Left renal cortex interstitium (tissue), 4 donors: ENCODE results near the gene OLFM3. TPM values are rescaled to one million over a fixed set of nuclear protein-coding genes. Genes with fewer than 3 reads are reported as not detected.

Source experiments
- DNase-seq, 4 donors: peaks; one replicate each; pipeline ENCODE4 v3.0.0-alpha.2; 2013; ENCODE audit warnings: low read depth in 4 of 4, low spot score in 2 of 4, missing footprints in 1 of 4
- polyA plus RNA-seq, 4 donors: library from polyadenylated mRNA; unstranded; fragments of 120-200 nt; gene quantifications; one replicate each; pipeline ENCODE4 v1.2.1, GENCODE V29; 2013; ENCODE audit not compliant: insufficient read length in 4 of 4

The OLFM3 gene
- polyA plus RNA-seq, 4 donors, result 22.6 to 27.4 (median 25.4) TPM

DNA sequence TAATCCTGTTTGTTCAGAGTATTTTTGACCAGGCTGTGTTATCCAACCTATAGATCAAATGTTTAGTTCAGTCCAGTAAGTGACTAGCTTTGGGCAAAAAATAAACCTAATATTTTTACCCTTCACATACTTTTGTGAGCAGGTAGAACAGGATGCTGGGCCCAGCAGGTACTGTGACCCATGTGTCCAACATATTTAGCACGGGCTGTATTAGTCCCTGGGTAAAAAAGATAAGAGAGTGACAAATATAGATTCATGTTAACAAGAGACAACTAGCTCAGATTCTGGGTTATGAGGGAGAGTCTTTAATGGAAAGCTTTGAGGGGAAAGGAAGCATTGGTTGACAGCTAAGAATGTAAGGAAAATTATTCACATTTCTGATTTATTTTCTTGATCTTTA is 43.1 kb downstream of the OLFM3 start:
- no peak for DNase-seq

DNA sequence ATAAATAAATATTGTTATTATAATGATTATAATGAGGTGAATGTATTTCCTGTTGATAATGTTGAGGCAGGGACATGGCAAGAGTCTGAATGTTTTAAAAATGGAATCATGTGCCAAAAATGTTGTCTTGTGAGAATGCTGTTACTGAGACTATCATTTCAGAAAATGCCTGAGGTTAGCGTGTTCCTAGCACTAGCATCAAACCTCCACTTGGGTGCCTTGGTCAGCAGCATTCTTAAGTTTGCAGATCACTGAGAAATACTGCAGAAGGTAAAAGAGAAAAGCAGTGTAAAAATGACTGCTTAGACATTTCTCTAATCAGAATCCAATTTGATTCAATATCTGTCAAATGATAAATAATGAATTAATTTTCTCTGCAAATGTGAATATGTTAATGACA is 50.8 kb downstream of the OLFM3 start:
- no peak for DNase-seq

DNA sequence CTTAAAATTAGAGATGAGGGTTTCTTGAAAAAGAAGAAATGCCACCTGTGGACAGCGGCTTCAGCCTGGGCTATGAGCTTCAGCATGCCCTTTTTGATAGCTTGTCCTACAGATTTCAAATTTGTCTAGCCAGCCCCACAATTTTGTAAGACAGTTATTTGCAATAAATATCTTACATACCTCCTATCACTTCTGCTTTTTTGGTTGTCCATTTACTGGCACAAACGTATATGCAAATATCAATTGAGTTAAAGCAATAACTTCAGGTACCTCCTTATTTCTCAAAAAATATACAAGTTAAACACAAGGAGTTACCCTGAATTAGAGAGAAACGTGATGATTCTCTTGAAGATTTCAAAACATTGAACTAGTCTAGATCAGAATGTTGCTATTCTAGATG is 53.5 kb downstream of the OLFM3 start:
- no peak for DNase-seq

DNA sequence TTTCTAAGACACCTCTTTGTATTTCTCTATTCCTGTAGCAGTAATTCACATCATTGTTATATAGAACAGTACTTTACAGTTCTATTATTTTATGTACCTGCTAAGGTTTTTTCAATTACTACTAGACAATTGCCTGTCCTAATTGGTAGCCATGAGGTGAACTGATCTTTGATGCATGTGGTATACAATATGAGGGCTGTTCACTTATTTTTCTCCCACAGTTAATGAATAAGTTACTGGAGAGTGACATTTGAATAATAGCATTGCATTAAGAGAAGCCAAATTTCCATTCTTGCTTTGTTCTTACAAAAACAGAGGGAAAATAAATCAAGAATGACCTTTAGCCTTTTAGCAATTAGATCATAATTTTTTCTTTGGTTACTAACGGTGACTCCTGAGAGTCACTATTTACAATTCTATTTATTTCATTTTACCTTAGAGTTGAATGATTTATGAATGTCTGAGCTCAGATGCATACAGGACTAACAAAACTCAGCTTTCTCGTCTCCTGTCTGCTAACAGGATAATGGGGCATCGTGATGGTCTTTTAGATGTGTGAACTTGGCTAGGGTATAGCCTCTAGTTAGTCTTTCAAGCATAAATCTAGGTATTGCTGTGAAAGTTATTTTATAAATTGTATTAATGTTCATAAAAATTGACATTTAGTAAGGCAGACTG is 54.1 kb downstream of the OLFM3 start:
- DNase-seq, result no peak

DNA sequence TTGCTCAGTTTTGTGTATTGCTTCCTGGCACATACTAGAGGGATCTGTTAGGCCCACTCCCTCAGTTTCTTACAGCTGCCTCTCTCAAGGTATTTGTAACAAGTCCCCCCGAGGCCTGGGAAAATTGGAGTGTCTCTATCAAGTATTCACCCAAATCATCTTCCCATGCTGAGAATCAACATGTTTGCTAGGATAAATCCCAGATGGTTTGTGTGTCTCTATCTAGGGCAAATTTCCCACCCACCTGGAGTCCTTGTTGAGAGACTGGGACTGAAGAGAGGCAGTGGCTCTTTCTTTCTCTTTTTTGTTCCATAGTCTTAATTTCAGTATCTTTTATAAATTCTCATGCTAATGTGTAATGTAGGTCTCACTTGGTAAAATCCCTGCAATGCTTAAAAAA is 58.0 kb downstream of the OLFM3 start:
- no peak for DNase-seq

- peak in 1 of 4 donors; percentile 13 for DNase-seq
Measured at GRCh38 chr1:101929343-101929742, 67.4 kb downstream of the OLFM3 start.

GRCh38 chr1:101928829-101929228 is 67.9 kb downstream of the OLFM3 start:
- DNase-seq, result no peak

DNA sequence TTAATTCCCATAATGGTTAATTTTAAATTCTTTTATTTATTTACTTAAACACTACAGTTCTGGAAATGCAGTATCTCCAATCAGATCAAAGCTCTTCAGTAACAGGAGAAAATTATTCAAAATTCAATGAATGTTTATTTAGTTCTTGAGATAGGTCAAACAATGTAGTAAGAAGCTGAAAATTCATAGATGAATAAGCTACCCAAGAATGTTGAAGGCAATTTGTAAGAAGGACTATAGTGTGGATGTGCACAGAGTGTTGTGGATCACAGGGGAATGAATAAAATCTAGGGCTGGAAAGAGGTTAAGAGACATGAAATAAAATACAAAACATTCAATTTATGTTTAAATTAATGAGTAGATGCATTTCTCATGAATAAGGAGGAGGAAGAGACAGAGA is 72.0 kb downstream of the OLFM3 start:
- no peak for DNase-seq

DNA sequence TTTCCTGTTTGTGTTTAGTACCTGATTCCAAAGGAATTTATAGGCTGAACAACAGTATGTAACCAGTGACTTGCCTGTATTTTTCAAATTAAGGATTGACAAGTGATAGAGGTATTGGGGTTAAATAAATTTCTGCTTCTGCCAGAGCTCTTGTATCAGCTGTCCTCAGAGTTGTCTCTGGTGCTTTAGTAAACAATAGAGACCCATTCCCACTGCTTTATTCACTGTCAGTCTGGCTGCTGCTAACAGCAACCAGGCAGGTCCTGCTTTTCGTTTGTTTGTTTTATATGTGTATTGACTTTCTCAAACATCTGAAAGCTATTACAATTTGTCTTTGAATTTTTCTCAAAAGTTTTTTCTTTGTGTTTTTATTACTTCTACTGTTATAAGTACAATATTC is 76.1 kb downstream of the OLFM3 start:
- no peak for DNase-seq

- DNase-seq, result no peak
Measured at GRCh38 chr1:101918277-101918676, 78.4 kb downstream of the OLFM3 start.

- DNase-seq, result no peak
Measured at GRCh38 chr1:101915597-101915996, 81.1 kb downstream of the OLFM3 start.

GRCh38 chr1:101914473-101915242 is 82.1 kb downstream of the OLFM3 start:
- no peak for DNase-seq

DNA sequence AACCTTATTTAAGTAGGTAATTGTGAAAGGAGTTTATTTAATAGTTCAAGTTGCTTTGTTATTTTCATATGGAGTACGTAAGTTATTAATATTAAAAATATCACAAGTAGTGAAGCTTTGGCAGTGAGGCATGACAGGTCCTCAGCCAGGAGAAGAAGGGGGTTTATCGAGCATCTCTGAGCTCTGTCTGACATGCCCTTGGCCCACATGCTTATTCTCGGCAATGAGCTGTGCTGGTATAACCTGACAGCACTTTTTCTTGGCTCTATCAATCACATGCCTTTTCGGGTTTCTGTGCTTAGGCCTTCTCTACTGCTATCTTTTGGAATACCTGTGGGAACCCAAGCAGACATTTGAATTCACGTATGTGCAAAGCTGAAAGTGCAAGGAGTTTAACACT is 84.8 kb downstream of the OLFM3 start:
- no peak for DNase-seq

DNA sequence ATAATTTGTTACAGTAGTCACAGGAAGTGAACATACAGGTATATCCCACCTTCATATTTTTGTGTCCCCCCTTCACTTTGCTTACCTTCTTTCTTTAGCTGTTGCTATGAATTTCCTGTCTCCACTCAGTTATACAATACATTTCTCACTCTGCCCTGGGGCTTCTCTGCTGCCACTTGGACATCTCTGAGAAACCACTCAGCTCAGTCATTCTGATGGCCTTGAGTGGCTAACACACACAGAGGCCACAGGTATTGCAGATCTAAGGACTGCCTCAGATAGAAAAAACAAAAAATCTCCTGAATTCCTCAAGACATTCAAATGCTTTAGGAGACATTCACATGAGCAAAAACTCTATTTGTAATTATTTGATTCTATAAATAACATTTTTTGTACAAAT is 87.7 kb downstream of the OLFM3 start:
- no peak for DNase-seq

DNA sequence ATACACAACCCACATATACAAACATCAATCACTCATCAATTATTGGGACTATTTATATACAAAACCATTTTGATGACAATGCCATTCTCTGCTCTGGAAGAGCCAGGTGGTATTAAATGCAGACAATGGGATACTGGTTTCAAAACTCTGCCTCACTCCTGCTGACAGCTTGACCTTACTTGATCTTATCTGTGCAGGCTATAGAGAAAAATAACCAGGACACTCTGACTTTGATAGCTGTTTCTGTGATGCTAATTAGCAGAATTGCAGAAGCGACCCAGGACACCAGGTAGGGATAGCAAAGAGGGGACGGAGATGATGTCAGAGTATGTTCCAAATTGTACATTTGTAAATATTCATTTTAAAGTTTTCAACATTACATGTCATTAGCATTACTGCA is 89.5 kb downstream of the OLFM3 start:
- no peak for DNase-seq

- no peak for DNase-seq
Measured at GRCh38 chr1:101905283-101905835, 91.4 kb downstream of the OLFM3 start.

DNA sequence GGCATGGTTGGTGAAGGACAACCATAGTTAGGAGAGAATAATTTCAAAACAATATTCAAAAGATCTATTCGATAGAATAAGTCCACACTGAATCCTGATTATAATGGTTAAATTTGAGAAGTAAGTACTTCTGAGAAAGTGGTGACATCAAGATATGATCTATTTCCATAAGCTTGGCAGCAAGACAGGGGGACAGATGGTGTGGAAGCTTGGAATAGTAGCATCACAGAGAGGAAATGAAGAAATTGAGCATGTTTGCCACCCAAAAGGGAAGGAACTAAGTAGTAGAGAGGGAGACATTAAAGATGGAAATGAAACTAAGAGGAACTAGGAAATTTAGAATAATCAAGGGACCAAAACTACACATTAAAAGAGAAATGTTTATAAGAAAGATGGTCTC is 94.5 kb downstream of the OLFM3 start:
- DNase-seq, result no peak

DNA sequence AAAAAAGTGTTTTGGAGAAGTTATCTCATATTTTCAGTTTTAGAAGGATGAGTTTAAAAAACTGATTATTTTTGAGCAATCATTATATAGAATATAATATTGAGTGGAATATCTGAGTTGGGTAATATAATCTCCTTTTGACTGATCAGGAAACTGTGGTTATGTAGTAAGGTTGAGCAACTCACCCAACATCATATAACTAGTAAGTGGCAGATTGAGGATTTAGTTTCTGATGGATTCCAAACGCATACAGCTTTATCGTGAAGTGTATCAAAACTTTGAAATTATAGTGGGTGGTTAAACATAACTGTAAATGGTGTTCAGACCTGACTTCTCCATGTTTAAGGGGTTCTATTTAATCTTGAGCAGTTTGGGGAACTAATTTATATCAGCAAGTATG is 98.6 kb downstream of the OLFM3 start:
- DNase-seq, result no peak

DNA sequence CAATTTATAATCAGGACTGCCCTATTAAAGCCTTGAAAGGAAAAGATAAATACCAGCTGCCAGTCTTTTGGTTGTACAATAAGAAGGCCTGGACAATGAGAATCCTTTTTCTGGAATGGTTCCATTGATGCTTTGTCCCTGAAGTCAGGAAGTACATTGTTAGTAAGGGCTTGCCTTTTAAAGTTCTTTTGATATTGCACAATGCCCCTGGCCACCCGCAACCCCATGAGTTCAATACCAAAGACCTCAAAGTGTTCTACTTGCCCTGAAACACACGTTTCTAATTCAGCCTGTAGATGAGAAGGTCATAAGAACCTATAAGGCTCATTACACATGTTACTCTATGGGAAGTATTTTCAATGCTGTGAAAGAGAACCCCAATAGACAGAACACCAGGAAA is 112.1 kb downstream of the OLFM3 start:
- no peak for DNase-seq

DNA sequence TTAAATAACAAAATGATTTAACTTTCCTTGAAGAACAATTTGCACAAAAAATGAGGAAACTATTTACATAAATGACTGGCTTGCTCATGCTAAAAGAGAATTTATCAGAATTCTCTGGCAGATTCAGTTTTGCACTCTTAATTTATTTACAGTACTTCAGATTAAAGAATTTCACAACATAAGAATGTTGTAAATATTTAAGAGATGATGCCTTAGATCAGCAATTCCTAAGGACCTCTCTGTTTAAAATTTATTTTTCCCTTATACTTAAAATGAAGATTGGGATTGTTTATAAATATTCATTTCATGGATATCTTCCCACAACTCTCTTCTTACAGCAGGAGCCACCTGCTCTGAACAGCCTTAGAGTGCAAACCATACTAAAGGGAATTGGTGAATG is 120.8 kb downstream of the OLFM3 start:
- DNase-seq, result no peak

DNA sequence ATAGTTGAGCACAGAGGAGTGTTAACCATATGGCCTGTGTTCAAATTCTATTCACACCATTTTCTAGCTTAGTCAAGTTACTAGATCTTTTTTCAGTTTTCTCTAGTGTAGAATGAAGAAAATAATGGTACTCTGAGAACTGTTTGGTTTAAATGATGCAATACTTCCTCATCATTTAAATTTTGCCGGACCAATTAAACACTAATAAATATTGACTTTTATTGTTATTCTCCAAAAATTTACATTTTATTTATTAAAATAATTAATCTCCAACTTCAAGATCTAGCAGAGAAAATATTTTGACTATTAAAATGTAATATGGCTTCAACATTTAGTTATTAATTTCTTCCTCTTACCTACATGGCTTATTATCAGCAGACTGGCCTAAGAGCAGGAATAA is 123.1 kb downstream of the OLFM3 start:
- DNase-seq, result no peak

- DNase-seq, result no peak
Measured at GRCh38 chr1:101859941-101860340, 136.8 kb downstream of the OLFM3 start.
